HG03439 (cell line): Measurements from ENCODE around the gene RIMKLB.
"Not testable (repeated sequence)": the region's sequence is repeated elsewhere in the genome, so short reads cannot be mapped to it uniquely, and the experiment has no call there.

Source experiments
- ATAC-seq: cut with Tn5 transposase; IDR thresholded peaks from one replicate; pipeline ENCODE4 v1.9.1; 2021; ENCODE audit warnings: mild to moderate bottlenecking, moderate library complexity; ENCODE audit not compliant: unreplicated experiment

RIMKLB gene

DNA sequence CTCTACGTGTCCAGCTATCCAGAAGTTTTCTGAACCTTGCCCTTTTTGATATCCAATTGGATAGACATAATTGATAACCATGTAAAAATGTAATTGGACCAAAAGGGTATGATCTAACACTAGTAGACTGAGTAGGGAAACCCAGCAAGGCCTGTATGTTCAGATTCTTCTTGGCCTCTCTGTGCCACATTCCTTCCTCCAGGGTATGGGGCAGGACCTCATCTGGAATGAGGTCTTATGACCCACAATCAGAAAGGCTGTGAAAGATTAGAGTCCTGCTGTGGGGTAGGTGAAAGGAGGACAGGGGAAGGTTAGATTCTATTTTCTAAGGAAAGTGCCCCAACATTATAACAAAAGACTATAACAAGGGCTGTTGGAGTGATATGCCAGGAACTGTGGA is 73.3 kb downstream of the RIMKLB start:
- ATAC-seq: no peak

GRCh38 chr12:8773461-8773860 is 75.7 kb downstream of the RIMKLB start:
- ATAC-seq: no peak

DNA sequence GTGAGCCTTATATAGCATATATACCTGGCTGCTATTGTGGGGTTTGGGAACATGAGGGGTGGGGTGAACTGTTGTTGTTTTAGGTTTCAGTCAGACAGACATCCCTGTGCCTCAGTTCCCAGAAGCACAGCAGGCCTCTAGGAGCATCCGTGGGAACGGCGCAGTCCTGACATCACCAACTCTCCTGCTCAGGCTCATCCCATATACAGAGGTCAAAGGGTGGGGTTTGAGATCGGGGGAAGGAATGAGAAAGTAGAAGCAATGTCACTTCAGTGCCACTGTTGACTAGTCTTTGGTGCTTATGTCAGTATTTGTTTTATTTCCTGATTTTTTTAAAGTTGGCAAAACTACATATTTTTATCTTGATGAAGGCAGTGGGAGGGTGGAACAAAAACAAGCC is 81.5 kb downstream of the RIMKLB start:
- no peak for ATAC-seq

DNA sequence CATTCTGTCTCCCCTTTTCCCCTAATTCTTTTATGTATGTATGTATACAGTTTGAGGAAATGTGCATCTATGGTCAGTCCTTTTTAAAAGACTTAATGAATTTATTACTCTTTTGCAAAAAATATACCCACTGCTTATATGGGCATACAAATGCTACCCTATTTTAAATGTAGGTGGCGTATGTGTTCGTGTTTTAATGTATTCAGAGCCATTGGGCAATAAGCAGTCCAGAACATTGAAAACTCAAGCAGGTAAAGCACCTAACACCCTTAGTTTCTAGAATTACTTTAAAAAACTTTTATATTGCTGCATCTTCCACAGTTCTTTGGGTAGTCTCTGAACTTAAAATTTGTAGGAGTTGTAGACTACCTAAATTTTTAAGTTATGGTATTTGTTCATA is 82.1 kb downstream of the RIMKLB start:
- ATAC-seq: no peak

- ATAC-seq: no peak
Observed at GRCh38 chr12:8780389-8780788, 82.6 kb downstream of the RIMKLB start.

DNA sequence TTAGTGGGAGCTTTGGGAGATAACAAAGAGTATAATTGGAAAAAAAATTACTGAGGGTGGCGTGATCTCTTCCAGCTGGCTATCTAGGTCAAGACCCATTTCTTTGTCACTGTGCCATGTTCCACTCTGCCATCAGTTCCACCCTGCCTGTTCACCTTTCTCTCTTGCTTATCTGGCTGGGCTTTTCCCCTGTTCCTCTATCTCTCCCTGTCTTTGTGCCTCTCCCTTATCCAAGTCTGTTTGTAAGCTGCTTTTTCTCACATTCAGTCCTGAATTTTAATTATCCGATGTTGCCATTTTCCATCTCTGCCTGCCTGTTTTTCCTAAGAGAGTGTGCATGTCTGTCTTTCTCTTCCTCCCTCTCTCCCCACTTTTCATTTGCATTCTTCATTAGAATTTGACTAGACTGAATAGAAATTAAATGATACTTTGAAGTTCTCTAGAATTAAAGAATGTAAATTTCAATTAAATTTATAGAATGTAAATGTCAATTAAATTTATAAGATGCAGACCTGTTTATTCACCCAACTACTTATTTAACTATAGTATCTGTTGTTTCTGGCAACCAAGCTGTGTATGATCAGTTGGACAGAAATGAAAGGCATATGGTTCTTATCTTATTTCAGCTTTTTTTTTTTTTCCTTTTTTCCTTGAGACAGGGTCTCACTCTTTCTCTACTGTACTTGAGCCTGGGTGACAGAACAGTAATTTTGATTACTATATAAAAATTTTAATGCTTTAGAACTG is 83.8 kb downstream of the RIMKLB start:
- no peak for ATAC-seq

DNA sequence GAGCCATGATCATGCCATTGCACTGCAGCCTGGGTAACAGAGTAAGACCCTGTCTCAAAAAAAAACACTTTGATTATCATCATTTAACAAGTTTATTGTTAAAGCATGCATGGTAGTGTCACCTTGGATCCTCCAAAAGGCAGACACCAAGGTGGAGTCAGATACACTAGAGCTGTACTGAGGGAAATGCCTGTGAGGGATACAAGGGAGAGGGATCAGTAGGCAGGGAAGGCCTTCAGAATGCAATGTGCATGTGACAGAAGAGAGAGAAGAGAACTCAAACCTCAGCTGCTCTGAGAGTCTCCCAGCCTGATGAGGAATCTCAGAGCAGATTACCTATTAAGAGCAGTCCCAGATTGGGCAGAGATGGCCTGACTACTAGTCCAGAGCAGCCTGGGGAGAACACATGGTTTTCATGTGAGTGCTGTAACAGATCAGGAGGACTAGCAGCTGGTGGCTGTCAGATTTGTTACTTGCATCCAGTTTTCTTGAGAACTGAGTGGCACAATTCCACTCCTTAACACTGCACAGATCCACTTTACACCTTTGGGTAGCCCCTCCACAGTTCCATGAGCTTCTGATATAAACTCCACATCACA is 86.6 kb downstream of the RIMKLB start:
- no peak for ATAC-seq

DNA sequence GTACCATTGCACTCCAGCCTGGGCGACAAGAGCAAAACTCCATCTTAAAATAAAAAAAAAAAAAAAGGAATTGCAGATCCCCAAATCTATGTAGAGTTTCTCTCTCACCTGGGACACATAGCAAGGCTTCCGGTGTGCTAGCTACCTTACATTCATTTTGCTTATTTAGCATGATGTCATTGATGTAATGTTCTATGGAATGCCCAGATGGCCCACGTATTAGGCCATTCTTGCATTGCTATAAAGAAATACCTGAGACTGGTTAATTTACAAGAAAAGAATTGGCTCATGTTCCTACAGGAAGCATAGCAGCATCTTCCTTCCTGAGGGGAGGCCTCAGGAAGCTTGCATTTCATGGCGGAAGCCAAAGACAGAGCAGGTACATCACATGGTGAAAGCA is 87.7 kb downstream of the RIMKLB start:
- no peak for ATAC-seq

DNA sequence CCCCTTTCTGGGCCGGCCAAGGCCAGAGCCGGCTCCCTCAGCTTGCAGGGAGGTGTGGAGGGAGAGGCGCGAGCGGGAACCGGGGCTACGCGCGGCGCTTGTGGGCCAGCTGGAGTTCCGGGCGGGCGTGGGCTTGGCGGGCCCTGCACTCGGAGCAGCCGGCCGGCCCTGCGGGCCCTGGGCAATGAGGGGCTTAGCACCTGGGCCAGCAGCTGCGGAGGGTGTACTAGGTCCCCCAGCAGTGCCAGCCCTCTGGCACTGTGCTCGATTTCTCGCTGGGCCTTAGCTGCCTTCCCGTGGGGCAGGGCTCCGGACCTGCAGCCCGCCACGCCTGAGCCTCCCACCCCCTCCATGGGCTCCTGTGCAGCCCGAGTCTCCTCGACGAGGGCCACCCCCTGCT is 89.4 kb downstream of the RIMKLB start:
- ATAC-seq: not testable (repeated sequence)

DNA sequence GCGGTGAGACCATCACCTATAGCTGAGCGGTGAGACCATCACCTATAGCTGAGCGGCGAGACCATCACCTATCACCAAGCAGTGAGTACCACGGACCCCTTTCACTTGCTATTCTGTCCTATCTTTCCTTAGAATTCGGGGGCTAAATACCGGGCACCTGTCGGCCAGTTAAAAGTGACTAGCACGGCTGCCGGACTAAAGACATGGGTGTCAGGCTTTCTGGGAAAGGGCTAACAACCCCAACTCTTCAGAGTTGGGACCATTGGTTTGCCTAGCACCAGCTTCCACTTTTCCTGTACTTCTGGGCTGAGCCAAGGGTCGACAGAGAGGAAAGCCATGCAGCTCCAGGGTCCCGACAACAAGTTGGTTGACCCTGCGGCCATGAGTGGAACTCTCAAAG is 90.9 kb downstream of the RIMKLB start:
- ATAC-seq: not testable (repeated sequence)

DNA sequence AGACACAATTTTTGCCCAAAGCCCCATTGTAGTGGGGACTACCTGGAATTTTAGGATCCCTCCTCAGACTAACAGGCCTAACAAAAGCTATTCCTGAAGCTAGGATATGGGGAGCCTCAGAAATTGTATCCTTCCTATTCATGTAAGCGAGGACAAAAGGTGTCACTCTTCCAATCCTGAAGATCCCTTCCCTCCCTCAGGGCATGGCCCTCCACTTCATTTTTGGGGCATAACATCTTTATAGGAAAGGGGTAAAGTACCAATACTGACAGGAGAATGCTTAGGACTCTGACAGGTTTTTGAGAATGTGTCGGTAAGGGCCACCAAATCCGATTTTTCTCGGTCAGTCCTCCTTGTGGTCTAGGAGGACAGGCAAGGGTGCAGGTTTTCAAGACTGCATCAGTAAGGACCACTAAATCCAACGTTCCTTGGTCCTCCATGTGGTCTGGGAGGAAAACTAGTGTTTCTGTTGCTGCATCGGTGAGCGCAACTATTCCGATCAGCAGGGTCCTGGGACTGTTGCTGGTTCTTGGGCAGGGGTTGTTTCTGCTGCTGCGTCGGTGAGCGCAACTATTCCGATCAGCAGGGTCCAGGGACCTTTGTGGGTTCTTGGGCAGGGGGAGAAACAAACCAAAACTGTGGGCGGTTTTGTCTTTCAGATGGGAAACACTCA is 91.7 kb downstream of the RIMKLB start:
- ATAC-seq: not testable (repeated sequence)

GRCh38 chr12:8793226-8793625 is 95.4 kb downstream of the RIMKLB start:
- ATAC-seq: not testable (repeated sequence)

- ATAC-seq: not testable (repeated sequence)
Observed at GRCh38 chr12:8794611-8795010, 96.8 kb downstream of the RIMKLB start.

DNA sequence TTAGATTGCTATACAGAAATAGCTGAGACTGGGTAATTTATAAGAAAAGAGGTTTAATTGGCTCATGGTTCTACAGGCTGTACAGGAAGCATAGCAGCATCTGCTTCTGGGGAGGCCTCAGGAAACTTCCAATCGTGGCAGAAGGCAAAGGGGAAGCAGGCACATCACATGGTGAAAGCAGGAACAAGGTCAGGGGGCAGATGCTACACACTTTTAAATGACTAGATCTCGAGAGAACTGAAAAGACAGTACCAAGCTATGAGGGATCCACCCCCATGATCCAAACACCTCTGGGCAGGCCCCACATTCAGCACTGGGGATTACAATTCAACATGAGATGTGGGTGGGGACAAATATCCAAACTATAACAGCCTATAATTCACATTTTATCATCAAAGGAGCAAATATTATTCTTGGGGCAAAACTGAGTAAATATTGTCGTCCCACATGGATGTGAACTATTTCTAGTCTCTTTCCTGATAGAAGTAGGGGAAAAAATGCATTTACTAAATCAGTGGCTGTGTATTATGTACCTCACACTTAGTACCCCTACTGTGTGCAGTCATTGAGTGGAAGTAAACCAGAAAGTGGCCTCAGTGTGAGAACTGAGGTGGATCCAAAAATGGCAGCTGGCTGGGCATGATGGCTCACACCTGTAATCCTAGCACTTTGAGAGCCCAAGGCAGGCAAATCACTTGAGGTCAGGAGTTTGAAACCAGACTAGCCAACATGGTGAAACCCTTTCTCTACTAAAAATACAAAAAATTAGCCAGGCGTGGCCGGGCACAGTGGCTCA is 99.2 kb downstream of the RIMKLB start:
- ATAC-seq: no peak

DNA sequence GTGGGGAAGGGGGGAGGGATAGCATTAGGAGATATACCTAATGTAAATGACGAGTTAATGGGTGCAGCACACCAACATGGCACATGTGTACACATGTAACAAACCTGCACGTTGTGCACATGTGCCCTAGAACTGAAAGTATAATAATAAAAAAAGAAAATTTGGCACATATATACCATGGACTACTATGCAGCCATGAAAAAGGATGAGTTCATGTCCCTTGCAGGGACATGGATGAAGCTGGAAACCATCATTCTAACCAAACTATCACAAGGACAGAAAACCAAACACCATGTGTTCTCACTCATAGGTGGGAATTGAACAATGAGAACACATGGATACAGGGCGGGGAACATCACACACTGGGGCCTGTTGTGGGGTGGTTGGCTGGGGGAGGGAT is 103.4 kb downstream of the RIMKLB start:
- ATAC-seq: not testable (repeated sequence)

GRCh38 chr12:8804833-8805232 is 107.0 kb downstream of the RIMKLB start:
- ATAC-seq: not testable (repeated sequence)

DNA sequence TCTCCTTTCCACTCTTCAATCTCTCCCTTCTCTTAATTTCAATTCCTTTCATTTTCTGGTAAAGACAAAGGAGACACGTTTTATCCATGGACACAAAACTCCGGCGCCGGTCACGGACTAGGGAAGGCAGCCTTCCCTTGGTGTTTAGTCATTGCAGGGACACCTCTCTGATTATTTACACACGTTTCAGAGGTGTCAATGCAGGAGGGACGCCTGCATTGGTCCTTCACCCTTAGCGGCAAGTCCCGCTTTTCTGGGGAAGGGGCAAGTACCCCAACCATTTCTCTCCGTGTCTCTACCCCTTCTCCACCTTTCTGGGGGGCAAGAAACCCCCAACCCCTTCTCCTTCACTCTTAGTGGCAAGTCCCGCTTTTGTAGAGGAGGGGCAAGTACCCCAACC is 107.7 kb downstream of the RIMKLB start:
- not testable (repeated sequence) for ATAC-seq

- ATAC-seq: not testable (repeated sequence)
Observed at GRCh38 chr12:8807084-8807483, 109.3 kb downstream of the RIMKLB start.

GRCh38 chr12:8810112-8810511 is 112.3 kb downstream of the RIMKLB start:
- ATAC-seq: not testable (repeated sequence)

DNA sequence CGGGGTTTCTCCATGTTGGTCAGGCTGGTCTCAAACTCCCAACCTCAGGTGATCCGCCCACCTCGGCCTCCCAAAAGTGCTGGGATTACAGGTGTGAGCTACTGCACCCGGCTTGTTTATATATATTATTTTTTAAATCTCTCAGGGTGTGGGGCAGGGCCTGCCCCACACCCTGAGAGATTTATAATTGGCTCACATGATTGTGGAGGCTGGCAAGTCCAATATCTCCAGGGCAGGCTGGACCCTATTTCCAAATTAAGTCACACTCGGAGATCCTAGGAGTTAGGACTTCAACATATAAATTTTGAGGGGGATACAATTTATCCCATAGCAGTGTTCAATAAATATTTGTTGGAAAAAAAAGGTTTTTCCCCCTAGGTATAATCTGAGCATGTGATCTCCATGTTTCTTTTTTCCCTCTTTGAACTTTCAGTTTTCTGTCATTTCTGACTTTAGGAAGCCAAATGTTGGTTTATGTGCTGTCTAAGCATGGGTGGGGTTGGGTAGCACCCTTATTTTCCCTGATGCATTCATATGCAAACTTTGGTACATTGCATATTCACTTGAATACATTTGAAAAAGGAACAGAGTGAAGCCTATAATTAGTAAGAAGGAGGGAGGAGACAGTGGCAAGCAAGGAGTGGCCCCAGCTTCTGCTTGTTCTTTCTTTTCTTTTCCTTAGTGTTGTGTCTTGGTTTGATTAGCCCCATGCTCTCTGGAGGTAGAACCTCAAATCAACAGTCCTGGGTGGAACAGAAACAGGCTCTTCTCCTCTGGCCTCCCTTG is 116.0 kb downstream of the RIMKLB start:
- no peak for ATAC-seq
